Neural crest cell (in vitro differentiated cells): ENCODE measurements around the gene F5. TPM values are rescaled to one million over a fixed set of nuclear protein-coding genes. Genes with fewer than 3 reads are reported as not detected.

ENCODE experiments used
- DNase-seq: peaks from one replicate; pipeline ENCODE4 v3.0.0; 2021; ENCODE audit warnings: low read depth, mixed read lengths, low spot score
- H3K27ac Mint-ChIP-seq: one replicate; pipeline ENCODE4 v1.8.0; 2021; ENCODE audit warnings: mild to moderate bottlenecking, mixed read lengths; ENCODE audit not compliant: unreplicated experiment
- H3K27me3 Mint-ChIP-seq: 2 replicates; pipeline ENCODE4 v1.8.0; 2021; ENCODE audit warnings: low read depth, mild to moderate bottlenecking, mixed read lengths
- H3K36me3 Mint-ChIP-seq: 2 replicates; pipeline ENCODE4 v1.8.0; 2021; ENCODE audit warnings: low read depth, mild to moderate bottlenecking, mixed read lengths
- H3K4me1 Mint-ChIP-seq: 2 replicates; pipeline ENCODE4 v1.8.0; 2021; ENCODE audit warnings: mixed read lengths
- H3K4me3 Mint-ChIP-seq: one replicate; pipeline ENCODE4 v1.8.0; 2021; ENCODE audit warnings: mild to moderate bottlenecking, mixed read lengths
- H3K9me3 Mint-ChIP-seq: 2 replicates; pipeline ENCODE4 v1.8.0; 2021; ENCODE audit warnings: mixed read lengths
- CTCF ChIP-seq: fragments of 200-600 bp; sonication (generic); conservative IDR thresholded peaks from 2 replicates; pipeline ENCODE4 v1.5.0; 2021; ENCODE audit warnings: antibody characterized with exemption, mild to moderate bottlenecking
- total RNA-seq: library from RNA; stranded (reverse); gene quantifications from 2 replicates; pipeline ENCODE4 v1.2.1, GENCODE V29; 2021

Gene F5
- total RNA-seq, 1 donor from 2014 or later, result not detected

- H3K9me3 Mint-ChIP-seq, result peaks cover 16% of the 10 kb centered on the region
- TF ChIP-seq CTCF, result no peak
- H3K4me3 Mint-ChIP-seq, result no peak overlapping the region
- DNase-seq, result no peak
- peaks cover 6% of the 10 kb centered on the region for H3K36me3 Mint-ChIP-seq
- peaks cover 21% of the 10 kb centered on the region for H3K27me3 Mint-ChIP-seq
- H3K4me1 Mint-ChIP-seq, result peaks cover 6% of the 10 kb centered on the region
- no peak overlapping the region for H3K27ac Mint-ChIP-seq
These were observed 23.2 kb downstream of the F5 start for GRCh38 chr1:169563019-169563615.

GRCh38 chr1:169561692-169562091, 24.6 kb downstream of the F5 start:
- Mint-ChIP-seq H3K4me3 (no peak overlapping the region), H3K36me3 (peaks cover 6% of the 10 kb centered on the region), H3K27ac (no peak overlapping the region), H3K27me3 (peaks cover 22% of the 10 kb centered on the region), H3K4me1 (peaks cover 6% of the 10 kb centered on the region), H3K9me3 (peaks cover 16% of the 10 kb centered on the region)
- no peak for DNase-seq
- TF ChIP-seq CTCF, result no peak

- Mint-ChIP-seq H3K9me3 (no peaks in the 10 kb centered on the region), H3K27ac (no peak overlapping the region), H3K27me3 (peaks cover 16% of the 10 kb centered on the region), H3K4me1 (no peaks in the 10 kb centered on the region), H3K36me3 (no peaks in the 10 kb centered on the region), H3K4me3 (no peak overlapping the region)
- no peak for DNase-seq
- TF ChIP-seq CTCF, result no peak
These were observed 29.1 kb downstream of the F5 start for GRCh38 chr1:169557131-169557530.

- no peak for DNase-seq
- Mint-ChIP-seq H3K27ac (no peak overlapping the region), H3K4me3 (no peak overlapping the region), H3K4me1 (no peaks in the 10 kb centered on the region), H3K27me3 (peaks cover 13% of the 10 kb centered on the region), H3K9me3 (no peaks in the 10 kb centered on the region), H3K36me3 (no peaks in the 10 kb centered on the region)
- peak; percentile 69 for TF ChIP-seq CTCF
These were observed 36.0 kb downstream of the F5 start for GRCh38 chr1:169550294-169550693.

- Mint-ChIP-seq H3K9me3 (no peaks in the 10 kb centered on the region), H3K36me3 (no peaks in the 10 kb centered on the region), H3K27ac (no peak overlapping the region), H3K4me3 (no peak overlapping the region), H3K27me3 (peaks cover 20% of the 10 kb centered on the region), H3K4me1 (no peaks in the 10 kb centered on the region)
- no peak for DNase-seq
- no peak for TF ChIP-seq CTCF
These were observed 38.0 kb downstream of the F5 start for GRCh38 chr1:169548282-169548681.
